Activated T-helper 1 cell treated with anti-CD3 and anti-CD28 coated beads, Interleukin-12 subunit alpha, Interleukin-12 subunit beta, Interleukin-2, Interleukin-4 antibody, amounts not matched to agents 30 ng/mL and 10 ng/mL and 1 ng/mL, durations not matched to agents 14 hours and 24 hours and 36 hours (primary cell): ENCODE data around the gene NTSR1. TPM values are rescaled to one million over a fixed set of nuclear protein-coding genes. Genes with fewer than 3 reads are reported as not detected.

ENCODE experiments used
- DNase-seq: peaks from one replicate; pipeline ENCODE4 v3.0.0; 2021; ENCODE audit warnings: low spot score
- H3K27ac Mint-ChIP-seq: one replicate; pipeline ENCODE4 v1.8.0; 2021; ENCODE audit warnings: mild to moderate bottlenecking, mixed read lengths
- H3K27me3 Mint-ChIP-seq: one replicate; pipeline ENCODE4 v1.8.0; 2022; ENCODE audit warnings: mild to moderate bottlenecking, moderate library complexity, mixed read lengths; ENCODE audit not compliant: insufficient read depth
- H3K36me3 Mint-ChIP-seq: one replicate; pipeline ENCODE4 v1.8.0; 2021; ENCODE audit warnings: low read depth, mixed read lengths
- H3K4me1 Mint-ChIP-seq: one replicate; pipeline ENCODE4 v1.8.0; 2021; ENCODE audit warnings: low read depth, mixed read lengths
- H3K4me3 Mint-ChIP-seq: one replicate; pipeline ENCODE4 v1.8.0; 2021; ENCODE audit warnings: mild to moderate bottlenecking, moderate library complexity, mixed read lengths
- H3K9me3 Mint-ChIP-seq: one replicate; pipeline ENCODE4 v1.8.0; 2021; ENCODE audit warnings: mixed read lengths
- intact Hi-C: fragments of 100-400 bp; cut with micrococcal nuclease; formaldehyde crosslinking; loops from one replicate; pipeline ENCODE4 v1.15.1; 2024
- total RNA-seq: library from RNA; stranded (reverse); gene quantifications from 2 replicates; pipeline ENCODE4 v1.2.3, GENCODE V29; 2022

The NTSR1 gene
- total RNA-seq, 1 donor from 2014 or later, result not detected

GRCh38 chr20:62749851-62750445 is 41.3 kb downstream of the NTSR1 start:
- H3K36me3 Mint-ChIP-seq, result no peaks in the 10 kb centered on the region
- peaks cover 36% of the 10 kb centered on the region for H3K27me3 Mint-ChIP-seq
- H3K27ac Mint-ChIP-seq, result no peak overlapping the region

GRCh38 chr20:62751551-62752150 is 43.0 kb downstream of the NTSR1 start:
- H3K36me3 Mint-ChIP-seq, result no peaks in the 10 kb centered on the region
- H3K4me3 Mint-ChIP-seq, result no peak overlapping the region

More at GRCh38 chr20:62749851-62750445, 41.3 kb downstream of the NTSR1 start:
- no peak for DNase-seq
- H3K9me3 Mint-ChIP-seq, result no peaks in the 10 kb centered on the region
- peaks cover 6% of the 10 kb centered on the region for H3K4me1 Mint-ChIP-seq
- intact Hi-C loops, result no loop called here
- no peak overlapping the region for H3K4me3 Mint-ChIP-seq

GRCh38 chr20:62752181-62752670 is 43.6 kb downstream of the NTSR1 start:
- no peak overlapping the region for H3K27ac Mint-ChIP-seq
- peaks cover 36% of the 10 kb centered on the region for H3K27me3 Mint-ChIP-seq
- no peaks in the 10 kb centered on the region for H3K9me3 Mint-ChIP-seq
- no peak for DNase-seq
- intact Hi-C loops, result no loop called here
- no peak overlapping the region for H3K4me3 Mint-ChIP-seq
- H3K4me1 Mint-ChIP-seq, result no peaks in the 10 kb centered on the region
- no peaks in the 10 kb centered on the region for H3K36me3 Mint-ChIP-seq

More at GRCh38 chr20:62751551-62752150, 43.0 kb downstream of the NTSR1 start:
- H3K27me3 Mint-ChIP-seq, result peaks cover 33% of the 10 kb centered on the region
- H3K27ac Mint-ChIP-seq, result no peak overlapping the region
- no peak for DNase-seq
- H3K9me3 Mint-ChIP-seq, result no peaks in the 10 kb centered on the region
- intact Hi-C loops, result no loop called here
- no peaks in the 10 kb centered on the region for H3K4me1 Mint-ChIP-seq

- Mint-ChIP-seq H3K9me3 (no peaks in the 10 kb centered on the region), H3K36me3 (no peaks in the 10 kb centered on the region), H3K4me3 (no peak overlapping the region), H3K4me1 (no peaks in the 10 kb centered on the region), H3K27me3 (peaks cover 34% of the 10 kb centered on the region), H3K27ac (no peak overlapping the region)
- DNase-seq, result no peak
- intact Hi-C loops, result no loop called here
Measured at GRCh38 chr20:62752671-62753501, 44.2 kb downstream of the NTSR1 start.

- intact Hi-C loops, result no loop called here
- H3K36me3 Mint-ChIP-seq, result no peaks in the 10 kb centered on the region
- no peak overlapping the region for H3K4me3 Mint-ChIP-seq
- DNase-seq, result no peak
- H3K9me3 Mint-ChIP-seq, result no peaks in the 10 kb centered on the region
- peaks cover 29% of the 10 kb centered on the region for H3K27me3 Mint-ChIP-seq
- no peak overlapping the region for H3K27ac Mint-ChIP-seq
- H3K4me1 Mint-ChIP-seq, result no peaks in the 10 kb centered on the region
Measured at GRCh38 chr20:62753626-62754025, 45.0 kb downstream of the NTSR1 start.

GRCh38 chr20:62754122-62754990 is 45.7 kb downstream of the NTSR1 start:
- Mint-ChIP-seq H3K4me1 (no peaks in the 10 kb centered on the region), H3K9me3 (no peaks in the 10 kb centered on the region), H3K4me3 (no peak overlapping the region), H3K27ac (no peak overlapping the region), H3K36me3 (no peaks in the 10 kb centered on the region), H3K27me3 (peaks cover 26% of the 10 kb centered on the region)
- no peak for DNase-seq
- intact Hi-C loops, result no loop called here

GRCh38 chr20:62754991-62755356 is 46.3 kb downstream of the NTSR1 start:
- no peak overlapping the region for H3K4me3 Mint-ChIP-seq
- H3K27ac Mint-ChIP-seq, result no peak overlapping the region
- H3K4me1 Mint-ChIP-seq, result no peaks in the 10 kb centered on the region
- DNase-seq, result no peak
- peaks cover 25% of the 10 kb centered on the region for H3K27me3 Mint-ChIP-seq
- H3K9me3 Mint-ChIP-seq, result no peaks in the 10 kb centered on the region
- no peaks in the 10 kb centered on the region for H3K36me3 Mint-ChIP-seq
- intact Hi-C loops, result no loop called here

GRCh38 chr20:62755817-62756724 is 47.4 kb downstream of the NTSR1 start:
- Mint-ChIP-seq H3K36me3 (no peaks in the 10 kb centered on the region), H3K27ac (no peak overlapping the region), H3K4me3 (no peak overlapping the region), H3K4me1 (no peaks in the 10 kb centered on the region), H3K9me3 (no peaks in the 10 kb centered on the region), H3K27me3 (peaks cover 21% of the 10 kb centered on the region)
- intact Hi-C loops, result no loop called here
- DNase-seq, result no peak

- Mint-ChIP-seq H3K27ac (no peak overlapping the region), H3K9me3 (no peaks in the 10 kb centered on the region), H3K27me3 (peaks cover 12% of the 10 kb centered on the region), H3K36me3 (no peaks in the 10 kb centered on the region), H3K4me1 (no peaks in the 10 kb centered on the region), H3K4me3 (no peak overlapping the region)
- intact Hi-C loops, result no loop called here
- no peak for DNase-seq
Measured at GRCh38 chr20:62758226-62758912, 49.7 kb downstream of the NTSR1 start.

GRCh38 chr20:62759981-62760431 is 51.4 kb downstream of the NTSR1 start:
- no peak for DNase-seq
- no peaks in the 10 kb centered on the region for H3K4me1 Mint-ChIP-seq
- H3K27ac Mint-ChIP-seq, result no peak overlapping the region
- intact Hi-C loops, result no loop called here
- no peaks in the 10 kb centered on the region for H3K9me3 Mint-ChIP-seq
- no peak overlapping the region for H3K4me3 Mint-ChIP-seq
- no peaks in the 10 kb centered on the region for H3K36me3 Mint-ChIP-seq
- peaks cover 12% of the 10 kb centered on the region for H3K27me3 Mint-ChIP-seq

- DNase-seq, result no peak
- Mint-ChIP-seq H3K4me3 (no peak overlapping the region), H3K27ac (no peak overlapping the region), H3K27me3 (peaks cover 12% of the 10 kb centered on the region), H3K36me3 (no peaks in the 10 kb centered on the region), H3K9me3 (no peaks in the 10 kb centered on the region), H3K4me1 (no peaks in the 10 kb centered on the region)
- intact Hi-C loops, result no loop called here
Measured at GRCh38 chr20:62760471-62760855, 51.8 kb downstream of the NTSR1 start.
